AG08396 (cell line): ENCODE data around the gene ANKRD33B.

ENCODE experiments used
- DNase-seq: peaks from one replicate; pipeline ENCODE4 v3.0.0; 2012; ENCODE audit warnings: low spot score, mixed read lengths

ANKRD33B gene

DNA sequence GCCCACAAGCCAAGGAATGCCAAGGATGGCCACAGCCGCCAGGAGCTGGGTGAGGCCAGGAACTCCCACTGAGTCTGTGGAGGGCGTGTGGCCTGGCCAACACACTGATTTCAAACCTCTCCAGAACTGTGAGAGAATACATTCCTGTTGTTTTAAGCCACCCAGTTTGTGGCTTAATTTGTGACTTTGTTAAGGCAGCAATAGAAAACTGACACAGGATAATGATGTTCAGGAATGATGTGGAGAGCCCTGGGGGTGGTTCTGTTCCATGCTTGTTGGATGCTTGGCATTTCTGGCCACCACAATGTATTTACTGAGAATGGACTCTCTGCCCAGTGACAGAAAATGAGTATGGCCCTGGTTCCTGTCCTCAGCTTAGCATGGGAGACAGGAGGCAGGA is 114.4 kb downstream of the ANKRD33B start:
- DNase-seq, result no peak

GRCh38 chr5:10679336-10679988 is 115.6 kb downstream of the ANKRD33B start:
- no peak for DNase-seq

- no peak for DNase-seq
These were observed 117.1 kb downstream of the ANKRD33B start for GRCh38 chr5:10680876-10681481.

GRCh38 chr5:10681731-10682679 is 118.1 kb downstream of the ANKRD33B start:
- DNase-seq, result no peak

DNA sequence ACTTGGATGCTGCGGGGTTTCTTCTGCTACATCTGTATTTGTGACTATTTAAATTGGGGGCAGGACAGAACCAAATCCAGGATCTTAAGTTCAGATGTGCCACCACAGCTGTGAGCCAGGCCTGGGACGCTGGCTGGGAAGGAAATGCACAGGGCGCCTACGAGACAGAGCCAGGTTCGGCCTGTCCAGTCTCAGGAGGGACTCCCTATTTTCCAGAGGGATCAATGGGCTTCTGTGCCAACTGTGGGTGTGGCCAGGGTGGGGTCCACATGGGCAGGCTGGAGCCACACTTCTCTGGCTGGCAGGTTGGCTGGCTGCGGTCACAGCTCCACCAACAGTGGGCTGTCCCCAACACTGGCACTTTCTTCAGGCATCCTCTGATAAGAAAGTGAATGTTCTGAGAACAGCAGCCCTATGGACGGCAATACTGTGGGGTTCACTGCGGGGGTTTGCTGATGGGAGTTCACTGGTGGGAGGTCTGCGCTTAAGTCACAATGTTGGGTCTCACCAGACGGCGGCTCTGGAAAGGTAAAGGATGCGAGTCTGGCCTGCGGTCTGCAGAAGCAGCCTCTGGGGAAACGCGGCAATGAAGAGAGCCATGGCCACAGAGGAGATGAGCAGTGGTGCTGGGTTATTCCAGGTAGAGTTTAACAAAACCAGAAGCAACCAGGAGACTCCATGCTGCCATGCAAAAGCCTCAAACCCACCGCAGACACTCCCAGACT is 119.1 kb downstream of the ANKRD33B start:
- no peak for DNase-seq

- no peak for DNase-seq
These were observed 120.6 kb downstream of the ANKRD33B start for GRCh38 chr5:10684303-10685086.

DNA sequence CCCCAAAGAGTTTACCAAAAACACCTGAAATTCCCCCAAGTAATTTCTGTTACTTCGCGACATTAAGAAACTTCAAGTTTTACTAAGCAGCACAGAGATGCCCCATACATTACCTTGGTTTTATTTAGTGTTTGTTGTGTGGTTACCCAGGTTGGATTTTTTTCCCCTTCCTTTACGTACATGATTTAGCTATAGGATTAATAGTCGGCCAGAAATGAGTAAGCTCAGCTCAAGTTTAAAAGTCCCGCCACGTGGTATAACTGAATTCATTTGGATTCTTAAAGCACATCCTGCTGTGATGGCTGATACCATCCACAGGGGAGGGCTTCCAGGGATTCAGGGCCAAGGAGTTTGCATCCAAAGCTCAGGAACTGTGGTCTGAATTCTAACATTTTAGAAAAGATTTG is 121.2 kb downstream of the ANKRD33B start:
- DNase-seq, result no peak

- DNase-seq, result no peak
These were observed 123.0 kb downstream of the ANKRD33B start for GRCh38 chr5:10686890-10687289.

DNA sequence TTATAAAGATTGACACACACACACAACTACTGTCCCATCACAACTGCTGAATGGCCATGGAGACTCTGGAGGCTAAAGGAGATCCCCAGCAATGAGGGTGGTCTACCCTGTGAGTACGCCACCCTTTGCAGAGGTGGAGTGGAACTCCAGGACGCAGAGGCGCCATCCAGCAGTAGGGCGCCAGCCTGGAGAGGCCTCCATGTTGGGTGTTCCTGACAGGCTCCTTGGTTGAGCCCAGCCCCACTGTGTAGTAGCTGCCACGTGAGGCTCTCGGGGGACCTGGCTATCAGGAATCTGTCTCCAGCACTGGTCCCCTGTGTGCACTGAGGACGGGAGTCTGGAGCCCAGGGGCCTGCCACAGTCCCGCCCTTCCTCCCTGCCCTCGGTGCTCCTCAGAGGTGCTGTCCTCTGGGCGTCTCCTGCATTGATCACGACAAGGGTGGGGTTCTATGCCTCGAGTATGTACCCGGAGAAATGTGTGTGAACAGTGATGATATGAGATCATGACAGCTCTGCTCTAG is 124.8 kb downstream of the ANKRD33B start:
- no peak for DNase-seq

DNA sequence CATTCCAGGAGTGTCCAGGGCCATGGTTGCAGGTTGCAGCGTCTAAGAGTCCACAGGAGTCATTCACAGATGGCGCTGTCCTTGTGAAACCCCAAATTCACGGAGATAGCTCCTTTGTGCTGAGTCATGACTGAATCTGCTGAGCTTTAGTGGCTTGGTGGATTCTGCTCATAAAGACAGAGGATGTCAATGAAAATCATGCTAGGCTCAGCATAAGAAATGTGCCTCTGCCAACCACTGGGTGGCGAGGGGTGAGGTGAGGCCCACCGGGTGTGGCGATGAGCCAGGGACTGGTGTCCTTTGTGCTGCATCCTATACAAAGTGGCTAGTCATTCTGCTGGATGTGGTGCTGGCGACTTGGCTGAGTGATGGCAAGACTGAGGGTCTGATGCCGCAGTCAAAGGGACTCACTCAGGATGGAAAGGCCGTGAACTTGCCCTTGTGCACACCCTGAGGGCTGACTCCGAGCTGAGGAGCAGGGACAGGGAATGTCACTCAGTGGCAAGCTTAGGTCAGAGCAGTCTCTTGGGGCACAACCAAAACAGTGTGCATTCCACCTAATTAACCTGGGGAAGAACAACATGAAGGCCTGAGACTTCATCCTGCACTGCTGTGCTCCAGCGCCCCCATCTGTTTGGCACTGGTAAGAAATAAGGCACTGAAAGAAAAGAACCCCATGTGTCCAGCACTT is 125.7 kb downstream of the ANKRD33B start:
- no peak for DNase-seq

GRCh38 chr5:10690460-10691440 is 126.9 kb downstream of the ANKRD33B start:
- no peak for DNase-seq

DNA sequence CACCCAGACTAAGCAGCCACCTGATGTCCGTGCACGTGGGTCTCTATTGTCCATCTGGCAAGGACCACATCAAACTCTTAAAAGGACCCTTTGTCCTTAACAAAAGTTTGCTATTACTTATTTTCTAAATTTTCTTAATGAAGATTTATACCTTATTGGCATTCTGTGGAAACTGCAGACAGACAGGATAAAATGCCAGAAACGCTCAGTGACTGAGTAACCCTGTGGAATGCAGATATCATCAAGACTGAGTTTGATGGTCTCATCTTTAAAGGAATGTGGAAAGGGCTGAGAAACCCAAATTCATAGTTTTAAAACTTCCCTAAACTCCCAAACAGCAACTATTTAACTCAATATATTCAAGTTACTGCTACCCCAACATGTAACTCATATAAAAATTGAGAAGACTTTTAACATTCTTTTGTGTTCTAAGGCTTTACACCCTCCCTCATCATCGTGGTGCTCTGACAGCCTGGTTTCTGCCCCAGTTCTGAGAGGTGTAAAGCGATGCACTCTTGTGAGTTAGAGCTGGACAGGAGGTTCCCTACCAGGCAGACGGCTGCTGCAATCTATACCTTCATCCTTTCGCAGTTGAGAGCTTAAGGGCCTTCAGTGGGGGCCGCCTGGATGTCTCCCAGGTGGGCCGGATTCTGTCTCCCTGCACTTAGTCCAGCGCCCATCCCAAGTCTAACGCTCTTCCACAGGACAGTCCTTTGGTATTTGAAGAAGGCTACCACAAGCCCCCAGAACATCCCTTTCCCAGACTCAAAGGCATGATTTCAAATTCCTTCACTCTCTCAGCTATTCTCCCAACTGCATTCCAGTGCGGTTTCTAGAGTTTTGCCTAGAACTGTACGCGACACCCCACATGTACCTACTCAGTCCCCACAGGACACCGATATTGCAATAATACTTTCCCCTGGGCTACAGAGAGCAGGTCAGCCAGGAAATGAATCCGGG is 128.2 kb downstream of the ANKRD33B start:
- peak; percentile 75 for DNase-seq

GRCh38 chr5:10695055-10695649 is 131.3 kb downstream of the ANKRD33B start:
- DNase-seq, result peak; percentile 76

DNA sequence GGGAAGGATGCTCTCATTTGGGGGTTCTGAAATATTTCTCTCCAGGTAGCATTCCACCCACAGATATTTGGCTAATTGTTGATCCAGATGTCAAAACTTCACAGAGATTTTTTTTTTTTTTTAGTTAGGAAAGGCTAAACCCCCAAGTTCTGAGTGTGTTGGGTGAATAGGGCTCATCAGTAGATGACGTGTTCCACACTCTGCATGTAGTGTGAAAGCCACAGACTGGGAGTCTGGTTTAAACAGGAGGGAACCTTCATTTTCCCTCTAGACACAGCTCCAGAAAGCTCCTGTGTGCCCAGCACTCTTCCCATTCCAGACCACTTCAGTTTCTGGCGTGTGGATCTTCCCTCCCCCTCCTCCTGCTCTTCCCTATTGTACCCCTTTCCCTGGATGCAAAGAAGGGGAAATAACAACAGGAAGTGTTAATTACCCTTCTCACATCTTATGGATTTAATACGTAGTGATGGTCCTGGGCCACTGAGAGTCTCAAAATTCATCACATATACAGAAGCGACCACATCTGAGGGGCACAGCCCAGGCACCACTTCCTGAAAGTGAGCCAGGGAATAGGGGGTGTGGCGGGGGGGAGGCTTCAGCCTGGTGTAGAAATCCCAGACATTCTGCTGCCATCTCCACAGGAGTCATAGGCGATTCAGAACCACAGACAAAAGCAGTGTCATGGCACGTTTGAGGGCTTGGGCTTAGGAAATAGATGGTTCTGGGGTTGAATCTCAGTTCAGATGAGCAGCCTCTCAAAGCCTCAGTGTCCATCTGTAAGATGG is 132.1 kb downstream of the ANKRD33B start:
- DNase-seq, result no peak

GRCh38 chr5:10699281-10699874 is 135.5 kb downstream of the ANKRD33B start:
- DNase-seq, result no peak

DNA sequence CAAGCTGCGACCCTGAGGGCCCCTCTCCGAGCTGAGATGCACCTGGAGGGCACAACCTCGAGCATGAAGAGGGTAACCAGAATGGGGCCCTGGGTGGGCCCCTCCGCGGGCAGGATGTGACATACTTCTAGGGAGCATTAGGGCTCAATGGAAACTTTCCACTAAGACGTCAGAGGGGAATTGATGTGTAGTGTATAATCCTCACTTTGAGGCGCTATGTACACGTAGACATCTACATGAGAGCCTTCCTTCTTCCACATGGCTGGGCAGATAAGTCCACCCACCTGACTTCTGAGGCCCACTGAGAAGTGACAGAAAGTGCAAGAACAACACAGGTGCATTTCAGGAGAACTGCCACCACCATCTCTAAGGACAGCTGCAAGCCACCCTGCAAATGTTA is 136.1 kb downstream of the ANKRD33B start:
- no peak for DNase-seq
